Colonic mucosa (tissue), 4 donors: Measurements from ENCODE around the gene RAG2. TPM values are rescaled to one million over a fixed set of nuclear protein-coding genes. Genes with fewer than 3 reads are reported as not detected.

ENCODE experiments used
- DNase-seq: peaks from one replicate; pipeline ENCODE4 v3.0.0-alpha.2; 2020
- H3K27ac ChIP-seq: fragments of 200-600 bp; one replicate; pipeline ENCODE4 v1.8.0; 2021
- H3K27me3 ChIP-seq: fragments of 200-600 bp; one replicate; pipeline ENCODE4 v1.8.0; 2021
- H3K36me3 ChIP-seq: fragments of 200-600 bp; one replicate; pipeline ENCODE4 v1.8.0; 2021
- H3K4me1 ChIP-seq: fragments of 200-600 bp; one replicate; pipeline ENCODE4 v1.8.0; 2021; ENCODE audit warnings: mild to moderate bottlenecking
- H3K4me3 ChIP-seq: fragments of 200-600 bp; one replicate; pipeline ENCODE4 v1.8.0; 2021
- H3K9ac ChIP-seq, 2 donors: one replicate each; pipeline ENCODE4 v1.7.0; 2013; ENCODE audit warnings: control low read depth in 2 of 2, low read depth in 2 of 2, low read length in 2 of 2
- H3K9me3 ChIP-seq: fragments of 200-600 bp; one replicate; pipeline ENCODE4 v1.8.0; 2021
- CTCF ChIP-seq: fragments of 200-600 bp; IDR thresholded peaks from one replicate; pipeline ENCODE4 v1.8.0; 2022; ENCODE audit warnings: antibody characterized with exemption, mild to moderate bottlenecking
- intact Hi-C: fragments of 100-400 bp; cut with DNase I; formaldehyde crosslinking; loops from one replicate; pipeline ENCODE4 v1.14.1; 2022
- total RNA-seq, 2 donors: library from RNA; stranded (reverse); fragmentation: NEBNext Ultra II Directional in 1 of 2; extraction: Animal tissue kit (Norgen Biotek cat#: 25700) in 1 of 2; gene quantifications; one replicate each; pipeline ENCODE4 v1.2.1, GENCODE V29; 2021
- donor health status: healthy.
- donor health status: DM: no; HTN: no; CAD: no.
- donor health status: DM: no; HTN: no; CAD: no.

RAG2 gene
- total RNA-seq, 2 donors from 2014 or later: not detected

- H3K4me1 ChIP-seq: no peaks in the 10 kb centered on the region
- intact Hi-C loops: no loop called here
Observed at GRCh38 chr11:36588099-36588498, 9.9 kb downstream of the RAG2 start.

GRCh38 chr11:36586543-36586942 lies 11.5 kb downstream of the RAG2 start:
- Histone ChIP-seq H3K4me3 (no peak overlapping the region), H3K27me3 (no peaks in the 10 kb centered on the region), H3K27ac (no peak overlapping the region), H3K9ac (no peak overlapping the region), H3K36me3 (no peaks in the 10 kb centered on the region), H3K9me3 (no peaks in the 10 kb centered on the region), H3K4me1 (no peaks in the 10 kb centered on the region)
- intact Hi-C loops: no loop called here
- TF ChIP-seq CTCF: no peak
- DNase-seq: no peak

More at GRCh38 chr11:36588099-36588498, 9.9 kb downstream of the RAG2 start:
- H3K27me3 ChIP-seq: no peaks in the 10 kb centered on the region
- no peaks in the 10 kb centered on the region for H3K9me3 ChIP-seq
- TF ChIP-seq CTCF: no peak
- no peak for DNase-seq
- H3K27ac ChIP-seq: no peak overlapping the region
- H3K4me3 ChIP-seq: no peak overlapping the region
- no peak overlapping the region for H3K9ac ChIP-seq
- no peaks in the 10 kb centered on the region for H3K36me3 ChIP-seq

GRCh38 chr11:36583667-36584066 lies 14.4 kb downstream of the RAG2 start:
- Histone ChIP-seq H3K4me3 (no peak overlapping the region), H3K27ac (no peak overlapping the region), H3K36me3 (no peaks in the 10 kb centered on the region), H3K4me1 (no peaks in the 10 kb centered on the region), H3K9me3 (no peaks in the 10 kb centered on the region), H3K27me3 (no peaks in the 10 kb centered on the region), H3K9ac (no peak overlapping the region)
- TF ChIP-seq CTCF: no peak
- intact Hi-C loops: no loop called here
- DNase-seq: no peak

GRCh38 chr11:36581536-36581935 lies 16.5 kb downstream of the RAG2 start:
- H3K36me3 ChIP-seq: no peaks in the 10 kb centered on the region
- no peaks in the 10 kb centered on the region for H3K9me3 ChIP-seq
- no peak overlapping the region for H3K27ac ChIP-seq
- no peak for DNase-seq
- no peaks in the 10 kb centered on the region for H3K4me1 ChIP-seq
- H3K4me3 ChIP-seq: no peak overlapping the region
- no peak overlapping the region for H3K9ac ChIP-seq
- no peak for TF ChIP-seq CTCF
- intact Hi-C loops: no loop called here
- H3K27me3 ChIP-seq: no peaks in the 10 kb centered on the region

GRCh38 chr11:36578458-36578857 lies 19.6 kb downstream of the RAG2 start:
- DNase-seq: no peak
- H3K27ac ChIP-seq: no peak overlapping the region
- H3K9ac ChIP-seq: no peak overlapping the region
- no peak for TF ChIP-seq CTCF
- H3K4me1 ChIP-seq: no peaks in the 10 kb centered on the region
- intact Hi-C loops: no loop called here
- no peaks in the 10 kb centered on the region for H3K36me3 ChIP-seq
- no peaks in the 10 kb centered on the region for H3K9me3 ChIP-seq
- no peak overlapping the region for H3K4me3 ChIP-seq
- H3K27me3 ChIP-seq: no peaks in the 10 kb centered on the region

GRCh38 chr11:36577859-36578258 lies 20.2 kb downstream of the RAG2 start:
- DNase-seq: no peak
- intact Hi-C loops: no loop called here
- Histone ChIP-seq H3K4me3 (no peak overlapping the region), H3K9me3 (no peaks in the 10 kb centered on the region), H3K27ac (no peak overlapping the region), H3K27me3 (no peaks in the 10 kb centered on the region), H3K4me1 (no peaks in the 10 kb centered on the region), H3K36me3 (no peaks in the 10 kb centered on the region), H3K9ac (no peak overlapping the region)
- no peak for TF ChIP-seq CTCF
